Panc1 (cell line): ENCODE results near the gene AMBP.

Experiments used
- CTCF ChIP-seq: fragments of 450-650 bp; IDR thresholded peaks from 2 replicates; pipeline ENCODE4 v1.5.1; 2017; ENCODE audit warnings: mild to moderate bottlenecking
- POLR2AphosphoS5 ChIP-seq: IDR thresholded peaks from 2 replicates; pipeline ENCODE4 v1.6.1; 2012; ENCODE audit warnings: mild to moderate bottlenecking, low read depth, low read length, moderate library complexity
- SIN3A ChIP-seq: IDR thresholded peaks from 2 replicates; pipeline ENCODE4 v1.6.1; 2012; ENCODE audit warnings: low read depth, mild to moderate bottlenecking, low read length, moderate library complexity, borderline replicate concordance; ENCODE audit not compliant: insufficient read depth

GRCh38 chr9:114055894-114056293 is 22.2 kb downstream of the AMBP start:
- TF ChIP-seq CTCF (no peak), POLR2AphosphoS5 (no peak), SIN3A (no peak)
